GM12878 (cell line): ENCODE data around the gene USP54. TPM values are rescaled to one million over a fixed set of nuclear protein-coding genes. Genes with fewer than 3 reads are reported as not detected.

ENCODE experiments used
- ATAC-seq: fragments of 200-7000 bp; cut with Tn5 transposase; 3 replicates; pipeline ENCODE4 v1.9.1; 2020; ENCODE audit warnings: mild to moderate bottlenecking, moderate library complexity
- BruUV-seq: library from RNA; stranded (reverse); fragments of 400-500 nt; replicated peaks from 2 replicates; lab custom pipeline; 2021; lab: Mats Ljungman, UMichigan
- CTCF ChIA-PET: fragments of 300-600 bp; sonication (Branson Sonifier 250); formaldehyde crosslinking; extraction: SDS; loops from one replicate; lab custom pipeline; 2021; ENCODE audit warnings: inconsistent platforms; lab: Yijun Ruan, JAX
- POLR2A ChIA-PET: fragments of 350-600 bp; formaldehyde crosslinking; extraction: SDS; loops from one replicate; lab custom pipeline; 2021; ENCODE audit warnings: inconsistent platforms; lab: Charles Lee
- RAD21 ChIA-PET: fragments of 300-600 bp; sonication (Branson Sonifier 250); formaldehyde crosslinking; loops from one replicate; lab custom pipeline; 2023; ENCODE audit warnings: antibody characterized with exemption; ENCODE audit not compliant: unreplicated experiment; lab: Charles Lee
- SMC1A ChIA-PET: fragments of 300-600 bp; sonication (Branson Sonifier 250); formaldehyde crosslinking; loops from one replicate; lab custom pipeline; 2023; ENCODE audit not compliant: unreplicated experiment, uncharacterized antibody; lab: Charles Lee
- DNase-seq: peaks from one replicate; pipeline ENCODE4 v3.0.0-alpha.2; 2011; ENCODE audit warnings: low read depth, low spot score
- FAIRE-seq: peaks from 3 replicates; lab custom pipeline; 2011; peaks lifted over from hg19 to GRCh38; lab: Jason Lieb, UNC
- H2AFZ ChIP-seq: 2 replicates; pipeline ENCODE4 v1.6.0; 2011; ENCODE audit warnings: low read depth, low read length, control low read depth; ENCODE audit not compliant: control insufficient read depth
- H3K27ac ChIP-seq: 2 replicates; pipeline ENCODE4 v1.5.1; 2011; ENCODE audit warnings: control low read depth; ENCODE audit not compliant: control insufficient read depth, insufficient read depth
- H3K27me3 ChIP-seq, 2 experiments: replicated peaks in 1 of 2; 2 replicates each; pipeline versions ENCODE4 v1.6.0 to v1.6.1; 2011; ENCODE audit warnings: low read length in 1 of 2; ENCODE audit not compliant: control insufficient read depth in 2 of 2, insufficient read depth in 2 of 2
- H3K36me3 ChIP-seq, 2 experiments: 2 replicates each; pipeline ENCODE4 v1.5.1; 2011; ENCODE audit warnings: low read length in 1 of 2; ENCODE audit not compliant: control insufficient read depth in 2 of 2, insufficient read depth in 2 of 2
- H3K4me1 ChIP-seq: 2 replicates; pipeline ENCODE4 v1.6.1; 2011; ENCODE audit warnings: mild to moderate bottlenecking, low read length, moderate library complexity, mixed read lengths; ENCODE audit not compliant: control insufficient read depth, insufficient read depth
- H3K4me2 ChIP-seq: 2 replicates; pipeline ENCODE4 v1.6.0; 2011; ENCODE audit warnings: control low read depth; ENCODE audit not compliant: control insufficient read depth, insufficient read depth
- H3K4me3 ChIP-seq: fragments of 200-600 bp; sonication (generic); 2 replicates; pipeline ENCODE4 v1.5.1; 2016
- H3K79me2 ChIP-seq: 2 replicates; pipeline ENCODE4 v1.6.0; 2011; ENCODE audit warnings: low read length; ENCODE audit not compliant: control insufficient read depth, insufficient read depth
- H3K9ac ChIP-seq: 2 replicates; pipeline ENCODE4 v1.8.0; 2011; ENCODE audit warnings: low read length, control low read depth, mixed read lengths; ENCODE audit not compliant: control insufficient read depth, insufficient read depth
- H3K9me3 ChIP-seq: replicated peaks from 3 replicates; pipeline ENCODE4 v1.5.1; 2011; ENCODE audit warnings: mild to moderate bottlenecking, low read length; ENCODE audit not compliant: control insufficient read depth, insufficient read depth
- H4K20me1 ChIP-seq: 2 replicates; pipeline ENCODE4 v1.6.0; 2011; ENCODE audit not compliant: control insufficient read depth, insufficient read depth
- BCL11A ChIP-seq: IDR thresholded peaks from 2 replicates; pipeline ENCODE4 v1.6.1; 2011; ENCODE audit warnings: low read depth, low read length
- EP300 ChIP-seq, 2 experiments: fragments of 150-350 bp in 1 of 2; IDR thresholded peaks; 2 replicates each; pipeline ENCODE4 v1.6.1; 2011 to 2012; ENCODE audit warnings: low read depth in 2 of 2, low read length in 2 of 2, borderline replicate concordance in 1 of 2, improper control_type of control experiment in 1 of 2, inconsistent platforms in 1 of 2; ENCODE audit not compliant: control insufficient read depth in 1 of 2
- HDGF ChIP-seq: fragments of 450-650 bp; IDR thresholded peaks from 2 replicates; pipeline ENCODE4 v1.6.1; 2016; ENCODE audit warnings: antibody characterized with exemption
- NR2F1 ChIP-seq: fragments of 450-650 bp; conservative IDR thresholded peaks from 2 replicates; pipeline ENCODE4 v1.6.1; 2017; ENCODE audit warnings: mild to moderate bottlenecking
- SIX5 ChIP-seq: IDR thresholded peaks from 2 replicates; pipeline ENCODE4 v1.6.1; 2011; ENCODE audit warnings: mild to moderate bottlenecking, low read depth, low read length, moderate library complexity; ENCODE audit not compliant: severe bottlenecking
- ZNF217 ChIP-seq: fragments of 450-650 bp; IDR thresholded peaks from 2 replicates; pipeline ENCODE4 v1.6.1; 2017; ENCODE audit warnings: antibody characterized with exemption, mild to moderate bottlenecking
- WGBS: methylation state at CpG from one replicate; pipeline ENCODE4 v1.1.6; 2016; ENCODE audit warnings: low lambda C conversion rate; ENCODE audit not compliant: insufficient replicate concordance, insufficient coverage; ENCODE audit errors: missing lambda C conversion rate; 5-methylcytosine and 5-hydroxymethylcytosine counted together
- in situ Hi-C: fragments of 300-500 bp; cut with MboI; formaldehyde crosslinking; loops from 9 replicates; pipeline ENCODE4 v1.14.3; 2018; ENCODE audit warnings: mixed read lengths
- intact Hi-C: fragments of 100-400 bp; cut with micrococcal nuclease; formaldehyde crosslinking; loops from one replicate; pipeline ENCODE4 v1.14.2; 2022; ENCODE audit not compliant: unreplicated experiment
- polyA plus RNA-seq, 11 experiments: library from polyadenylated mRNA; depleted of rRNA in 4 of 11; unstranded in 6 of 11; stranded (reverse) in 5 of 11; fragments of >200 nt; fragmentation: Nextera tagmentation in 4 of 11; fragmentation: Illumina TruSeq in 1 of 11; extraction: Ambion mirVana in 4 of 11; extraction: Trizol in 1 of 11; gene quantifications; 1 replicate in 1 of 11; 2 replicates in 10 of 11; pipeline versions ENCODE4 v1.2.1 to v1.2.3, GENCODE V29; 2011 to 2016; ENCODE audit warnings: inconsistent platforms in 2 of 11, missing spikeins in 2 of 11, low read depth in 1 of 11
- total RNA-seq, 4 experiments: library from RNA; depleted of rRNA in 3 of 4; stranded (reverse); fragments of >200 nt in 3 of 4; fragmentation: Illumina TruSeq in 1 of 4; extraction: Trizol in 1 of 4; gene quantifications; 2 replicates each; pipeline versions ENCODE4 v1.2.1 to v1.2.3, GENCODE V29; 2013 to 2021
- TF ChIP-seq, protein P1 (sequence below): fragments of 450-650 bp; IDR thresholded peaks from 2 replicates; pipeline ENCODE4 v1.6.1; 2017; ENCODE audit warnings: low read depth, mild to moderate bottlenecking, moderate library complexity
- TF ChIP-seq, protein P2 (sequence below): IDR thresholded peaks from 2 replicates; pipeline ENCODE4 v1.6.1; 2011; ENCODE audit warnings: borderline replicate concordance, low read depth, mild to moderate bottlenecking, moderate library complexity, low read length; ENCODE audit not compliant: insufficient read depth, poor library complexity, severe bottlenecking
- TF ChIP-seq, protein P3 (sequence below): IDR thresholded peaks from 2 replicates; pipeline ENCODE4 v1.6.1; 2011; ENCODE audit warnings: low read depth, low read length, improper control_type of control experiment, borderline replicate concordance

USP54 gene
- total and polyA plus RNA-seq, 10 of the 15 experiments (the other 5 are each of a cell fraction or from before 2014, with no cell fraction given): 0.93 to 10.5 (median 5.5) TPM

DNA sequence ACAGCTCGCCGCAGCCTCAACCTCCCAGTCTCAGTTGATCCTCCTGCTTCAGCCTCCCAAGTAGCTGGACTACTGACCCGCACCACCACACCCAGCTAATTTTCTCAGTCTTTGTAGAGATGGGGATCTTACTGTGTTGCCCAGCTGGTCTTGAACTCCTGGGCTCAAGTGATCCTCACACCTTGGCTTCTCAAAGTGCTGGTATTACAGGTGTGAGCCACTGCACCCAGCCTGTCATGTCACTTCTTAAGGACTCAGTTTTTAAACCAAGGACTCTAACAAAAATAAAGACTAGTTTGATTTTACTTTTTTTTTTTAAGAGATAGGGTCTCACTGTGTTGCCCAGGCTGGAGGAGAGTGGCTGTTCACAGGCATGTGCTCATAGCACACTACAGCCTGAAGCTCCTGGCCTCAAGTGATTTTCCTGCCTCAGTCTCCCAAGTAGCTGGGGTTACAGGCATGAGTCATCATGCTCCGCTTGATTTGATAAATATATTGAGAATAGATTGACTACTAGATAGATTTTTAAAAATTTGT lies 78.9 kb downstream of the USP54 start:
- H4K20me1 ChIP-seq: no peaks in the 10 kb centered on the region
- intact Hi-C loops: no loop called here
- FAIRE-seq (no peak), ATAC-seq (no peak), DNase-seq (no peak)
- no peak overlapping the region for H3K4me3 ChIP-seq
- in situ Hi-C loops: no loop called here
- H3K4me2 ChIP-seq: no peak overlapping the region
- CTCF ChIA-PET: interaction anchor here (1.5 kb wide), 1 partner anchor 17 kb away, joined by 4 read pairs; no protein-coding TSS in a partner anchor
- H3K4me1 ChIP-seq: no peaks in the 10 kb centered on the region
- H3K27me3 ChIP-seq: no peaks in the 10 kb centered on the region
- BruUV-seq: no TSS peak
- no peaks in the 10 kb centered on the region for H3K79me2 ChIP-seq
- H3K36me3 ChIP-seq: no peaks in the 10 kb centered on the region
- H3K9ac ChIP-seq: no peak overlapping the region
- H2AFZ ChIP-seq: no peak overlapping the region
- POLR2A ChIA-PET: no interaction called here
- WGBS: 98% methylated on average over 4 of the region's 4 CpGs
- SMC1A ChIA-PET: interaction anchor here (0.7 kb wide), 1 partner anchor 17 kb away, joined by 3 read pairs; no protein-coding TSS in a partner anchor
- RAD21 ChIA-PET: no interaction called here
- TF ChIP-seq BCL11A: no peak
- TF ChIP-seq EP300 (IDR thresholded peaks at IDR 0.05; ENCODE audit: borderline replicate concordance in 1 of 2, control insufficient read depth in 1 of 2, low read depth in 2 of 2, low read length in 2 of 2): no peak
- H3K27ac ChIP-seq: no peak overlapping the region
- no peaks in the 10 kb centered on the region for H3K9me3 ChIP-seq

DNA sequence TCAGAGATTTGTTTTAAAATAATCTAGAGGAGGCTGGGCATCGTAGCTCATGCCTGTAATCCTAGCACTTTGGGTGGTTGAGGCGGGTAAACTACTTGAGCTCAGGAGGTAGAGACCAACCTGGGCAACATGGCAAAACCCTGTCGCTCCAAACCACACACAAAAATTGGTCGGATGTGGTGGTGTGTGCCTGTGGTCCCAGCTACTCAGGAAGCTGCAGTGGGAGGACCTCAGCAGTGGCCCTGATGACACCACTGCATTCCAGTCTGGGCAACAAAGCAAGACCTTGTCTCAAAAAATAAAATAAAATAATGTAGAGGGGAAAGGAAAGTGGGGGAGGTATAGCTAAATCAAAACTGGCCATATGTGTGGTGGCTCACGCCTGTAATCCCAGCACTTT lies 81.4 kb downstream of the USP54 start:
- RAD21 ChIA-PET: interaction anchor here (0.5 kb wide), 1 partner anchor 67 kb away, joined by 3 read pairs; no protein-coding TSS in a partner anchor
- no TSS peak for BruUV-seq
- H3K27me3 ChIP-seq: no peaks in the 10 kb centered on the region
- no peak overlapping the region for H3K27ac ChIP-seq
- FAIRE-seq: no peak
- H4K20me1 ChIP-seq: no peaks in the 10 kb centered on the region
- in situ Hi-C loops (no loop called here), intact Hi-C loops (no loop called here)
- POLR2A ChIA-PET: interaction anchor here (0.6 kb wide), 1 partner anchor 30 kb away, joined by 5 read pairs; no protein-coding TSS in a partner anchor
- WGBS: 89% methylated on average over 5 of the region's 5 CpGs
- no peaks in the 10 kb centered on the region for H3K79me2 ChIP-seq
- SMC1A ChIA-PET: interaction anchor here (0.9 kb wide), 1 partner anchor 133 kb away, joined by 3 read pairs; no protein-coding TSS in a partner anchor
- H3K36me3 ChIP-seq: no peaks in the 10 kb centered on the region; a peak in 1 of 4 replicates
- H3K4me1 ChIP-seq: no peaks in the 10 kb centered on the region
- no peak overlapping the region for H3K9ac ChIP-seq
- H3K4me3 ChIP-seq: no peak overlapping the region
- ATAC-seq: no peak
- H3K9me3 ChIP-seq: no peaks in the 10 kb centered on the region
- no peak overlapping the region for H2AFZ ChIP-seq
- no peak overlapping the region for H3K4me2 ChIP-seq
- DNase-seq: no peak
- CTCF ChIA-PET: no interaction called here
- TF ChIP-seq, protein P1, sequence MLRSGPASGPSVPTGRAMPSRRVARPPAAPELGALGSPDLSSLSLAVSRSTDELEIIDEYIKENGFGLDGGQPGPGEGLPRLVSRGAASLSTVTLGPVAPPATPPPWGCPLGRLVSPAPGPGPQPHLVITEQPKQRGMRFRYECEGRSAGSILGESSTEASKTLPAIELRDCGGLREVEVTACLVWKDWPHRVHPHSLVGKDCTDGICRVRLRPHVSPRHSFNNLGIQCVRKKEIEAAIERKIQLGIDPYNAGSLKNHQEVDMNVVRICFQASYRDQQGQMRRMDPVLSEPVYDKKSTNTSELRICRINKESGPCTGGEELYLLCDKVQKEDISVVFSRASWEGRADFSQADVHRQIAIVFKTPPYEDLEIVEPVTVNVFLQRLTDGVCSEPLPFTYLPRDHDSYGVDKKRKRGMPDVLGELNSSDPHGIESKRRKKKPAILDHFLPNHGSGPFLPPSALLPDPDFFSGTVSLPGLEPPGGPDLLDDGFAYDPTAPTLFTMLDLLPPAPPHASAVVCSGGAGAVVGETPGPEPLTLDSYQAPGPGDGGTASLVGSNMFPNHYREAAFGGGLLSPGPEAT: no peak
- TF ChIP-seq NR2F1: no peak
- TF ChIP-seq SIX5: no peak
- TF ChIP-seq, protein P2, sequence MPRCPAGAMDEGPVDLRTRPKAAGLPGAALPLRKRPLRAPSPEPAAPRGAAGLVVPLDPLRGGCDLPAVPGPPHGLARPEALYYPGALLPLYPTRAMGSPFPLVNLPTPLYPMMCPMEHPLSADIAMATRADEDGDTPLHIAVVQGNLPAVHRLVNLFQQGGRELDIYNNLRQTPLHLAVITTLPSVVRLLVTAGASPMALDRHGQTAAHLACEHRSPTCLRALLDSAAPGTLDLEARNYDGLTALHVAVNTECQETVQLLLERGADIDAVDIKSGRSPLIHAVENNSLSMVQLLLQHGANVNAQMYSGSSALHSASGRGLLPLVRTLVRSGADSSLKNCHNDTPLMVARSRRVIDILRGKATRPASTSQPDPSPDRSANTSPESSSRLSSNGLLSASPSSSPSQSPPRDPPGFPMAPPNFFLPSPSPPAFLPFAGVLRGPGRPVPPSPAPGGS: no peak
- TF ChIP-seq ZNF217: no peak
- TF ChIP-seq, protein P3, sequence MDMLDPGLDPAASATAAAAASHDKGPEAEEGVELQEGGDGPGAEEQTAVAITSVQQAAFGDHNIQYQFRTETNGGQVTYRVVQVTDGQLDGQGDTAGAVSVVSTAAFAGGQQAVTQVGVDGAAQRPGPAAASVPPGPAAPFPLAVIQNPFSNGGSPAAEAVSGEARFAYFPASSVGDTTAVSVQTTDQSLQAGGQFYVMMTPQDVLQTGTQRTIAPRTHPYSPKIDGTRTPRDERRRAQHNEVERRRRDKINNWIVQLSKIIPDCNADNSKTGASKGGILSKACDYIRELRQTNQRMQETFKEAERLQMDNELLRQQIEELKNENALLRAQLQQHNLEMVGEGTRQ: no peak
- TF ChIP-seq HDGF: no peak
